KMS-11 (cell line): Measurements from ENCODE around the gene RADIL.

Source experiments
- H2AFZ ChIP-seq: fragments of 200-600 bp; sonication (generic); 2 replicates; pipeline ENCODE4 v1.6.1; 2016; ENCODE audit warnings: antibody characterized with exemption, mixed run types, low read depth
- H3K27ac ChIP-seq: fragments of 200-600 bp; sonication (generic); 2 replicates; pipeline ENCODE4 v1.6.1; 2016; ENCODE audit warnings: mild to moderate bottlenecking, mixed run types
- H3K27me3 ChIP-seq: fragments of 200-600 bp; sonication (generic); 2 replicates; pipeline ENCODE4 v1.6.1; 2017; ENCODE audit warnings: mild to moderate bottlenecking, low read depth, mixed run types, moderate library complexity; ENCODE audit not compliant: insufficient read depth
- H3K36me3 ChIP-seq: fragments of 200-600 bp; sonication (generic); 2 replicates; pipeline ENCODE4 v1.6.1; 2017; ENCODE audit warnings: mild to moderate bottlenecking, mixed run types; ENCODE audit not compliant: insufficient read depth
- H3K4me1 ChIP-seq: fragments of 200-600 bp; sonication (generic); 2 replicates; pipeline ENCODE4 v1.6.1; 2016; ENCODE audit warnings: mild to moderate bottlenecking, low read depth, mixed run types; ENCODE audit not compliant: poor library complexity, severe bottlenecking
- H3K4me2 ChIP-seq: fragments of 200-600 bp; sonication (generic); 2 replicates; pipeline ENCODE4 v1.7.0; 2016; ENCODE audit warnings: mild to moderate bottlenecking, mixed run types
- H3K4me3 ChIP-seq: fragments of 200-600 bp; sonication (generic); IDR thresholded peaks from 2 replicates; pipeline ENCODE4 v1.6.1; 2017; ENCODE audit warnings: low read depth, low read length, mixed read lengths; ENCODE audit not compliant: insufficient read depth
- H3K79me2 ChIP-seq: fragments of 200-600 bp; sonication (generic); 2 replicates; pipeline ENCODE4 v1.6.1; 2016; ENCODE audit warnings: low read depth, mixed run types; ENCODE audit not compliant: insufficient read depth
- H3K9ac ChIP-seq: fragments of 200-600 bp; sonication (generic); 2 replicates; pipeline ENCODE4 v1.6.1; 2016; ENCODE audit warnings: mild to moderate bottlenecking, mixed run types
- H4K20me1 ChIP-seq: fragments of 200-600 bp; sonication (generic); 2 replicates; pipeline ENCODE4 v1.6.1; 2016; ENCODE audit warnings: mild to moderate bottlenecking, mixed run types; ENCODE audit not compliant: insufficient read depth
- TF ChIP-seq, protein P1 (sequence below): fragments of 200-600 bp; sonication (generic); conservative IDR thresholded peaks from 2 replicates; pipeline ENCODE4 v1.6.1; 2017; ENCODE audit warnings: low read depth, mild to moderate bottlenecking, antibody characterized with exemption, low read length, moderate library complexity, mixed read lengths

The RADIL gene

DNA sequence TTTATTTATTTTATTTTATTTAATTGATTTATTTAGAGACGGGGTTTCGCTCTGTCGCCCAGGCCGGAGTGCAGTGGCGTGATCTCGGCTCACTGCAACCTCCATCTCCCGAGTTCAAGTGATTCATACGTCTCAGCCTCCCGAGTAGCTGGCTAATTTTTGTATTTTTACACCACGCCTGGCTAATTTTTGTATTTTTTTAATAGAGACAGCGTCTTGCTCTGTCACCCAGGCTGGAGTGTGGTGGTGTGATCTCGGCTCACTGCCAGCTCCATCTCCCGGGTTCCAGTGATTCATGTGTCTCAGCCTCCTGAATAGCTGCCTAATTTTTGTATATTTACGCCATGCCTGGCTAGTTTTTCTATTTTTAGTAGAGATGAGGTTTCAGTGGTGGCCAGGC, 73.8 kb downstream of the RADIL start:
- Histone ChIP-seq H3K36me3 (no peaks in the 10 kb centered on the region), H3K27me3 (no peaks in the 10 kb centered on the region; the same call in 1 of the 2 replicates), H4K20me1 (no peaks in the 10 kb centered on the region), H3K4me3 (no peak overlapping the region), H3K4me2 (no peak overlapping the region), H3K9ac (no peak overlapping the region), H3K27ac (no peak overlapping the region), H2AFZ (no peak overlapping the region), H3K4me1 (no peaks in the 10 kb centered on the region), H3K79me2 (no peaks in the 10 kb centered on the region)
- TF ChIP-seq, protein P1, sequence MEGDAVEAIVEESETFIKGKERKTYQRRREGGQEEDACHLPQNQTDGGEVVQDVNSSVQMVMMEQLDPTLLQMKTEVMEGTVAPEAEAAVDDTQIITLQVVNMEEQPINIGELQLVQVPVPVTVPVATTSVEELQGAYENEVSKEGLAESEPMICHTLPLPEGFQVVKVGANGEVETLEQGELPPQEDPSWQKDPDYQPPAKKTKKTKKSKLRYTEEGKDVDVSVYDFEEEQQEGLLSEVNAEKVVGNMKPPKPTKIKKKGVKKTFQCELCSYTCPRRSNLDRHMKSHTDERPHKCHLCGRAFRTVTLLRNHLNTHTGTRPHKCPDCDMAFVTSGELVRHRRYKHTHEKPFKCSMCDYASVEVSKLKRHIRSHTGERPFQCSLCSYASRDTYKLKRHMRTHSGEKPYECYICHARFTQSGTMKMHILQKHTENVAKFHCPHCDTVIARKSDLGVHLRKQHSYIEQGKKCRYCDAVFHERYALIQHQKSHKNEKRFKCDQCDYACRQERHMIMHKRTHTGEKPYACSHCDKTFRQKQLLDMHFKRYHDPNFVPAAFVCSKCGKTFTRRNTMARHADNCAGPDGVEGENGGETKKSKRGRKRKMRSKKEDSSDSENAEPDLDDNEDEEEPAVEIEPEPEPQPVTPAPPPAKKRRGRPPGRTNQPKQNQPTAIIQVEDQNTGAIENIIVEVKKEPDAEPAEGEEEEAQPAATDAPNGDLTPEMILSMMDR, result no peak

DNA sequence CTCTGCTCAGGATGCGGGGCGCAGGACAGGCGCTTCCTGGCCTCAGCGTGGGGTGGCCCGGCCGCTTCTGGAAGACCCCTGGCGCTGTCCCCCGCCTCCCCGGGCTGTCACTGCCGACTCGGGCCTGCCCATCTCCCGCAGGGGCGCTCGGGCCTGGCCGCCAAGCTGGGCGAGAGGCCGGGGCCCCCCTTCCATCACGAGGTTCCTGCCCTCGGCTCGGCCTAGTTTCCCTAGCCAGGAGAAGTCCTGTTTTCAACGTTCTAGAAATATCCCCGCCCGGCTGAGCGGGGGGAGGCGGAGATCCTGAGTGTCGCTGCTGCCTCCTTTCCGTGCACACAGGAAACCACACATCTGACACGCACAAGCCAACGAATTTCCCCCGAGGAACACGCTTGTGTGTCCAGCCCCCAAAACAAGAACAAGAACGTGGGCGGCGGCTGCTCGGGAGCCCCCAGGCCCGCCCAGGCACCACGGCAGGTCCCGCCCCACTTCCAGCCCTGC, 74.4 kb downstream of the RADIL start:
- H3K27me3 ChIP-seq, result no peaks in the 10 kb centered on the region; the same call in 1 of the 2 replicates
- TF ChIP-seq, protein P1, result no peak
- H3K9ac ChIP-seq, result no peak overlapping the region
- H3K27ac ChIP-seq, result no peak overlapping the region
- H4K20me1 ChIP-seq, result no peaks in the 10 kb centered on the region
- no peak overlapping the region for H3K4me2 ChIP-seq
- no peaks in the 10 kb centered on the region for H3K79me2 ChIP-seq
- no peaks in the 10 kb centered on the region for H3K4me1 ChIP-seq
- H3K4me3 ChIP-seq, result no peak overlapping the region
- H2AFZ ChIP-seq, result no peak overlapping the region
- no peaks in the 10 kb centered on the region for H3K36me3 ChIP-seq

DNA sequence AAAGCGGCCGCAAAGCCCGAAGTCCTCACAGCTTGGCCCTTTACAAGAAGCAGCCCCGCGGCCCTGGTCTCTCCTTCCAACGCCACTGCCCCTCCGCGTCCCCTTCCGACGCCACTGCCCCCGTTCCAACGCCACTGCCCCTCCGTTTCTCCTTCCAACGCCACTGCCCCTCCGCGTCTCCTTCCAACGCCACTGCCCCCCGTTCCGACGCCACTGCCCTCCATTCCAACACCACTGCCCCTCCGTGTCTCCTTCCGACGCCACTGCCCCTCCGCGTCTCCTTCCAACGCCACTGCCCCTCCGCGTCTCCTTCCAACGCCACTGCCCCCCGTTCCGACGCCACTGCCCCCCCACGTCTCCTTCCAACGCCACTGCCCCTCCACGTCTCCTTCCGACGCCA, 75.0 kb downstream of the RADIL start:
- H3K27ac ChIP-seq, result no peak overlapping the region

DNA sequence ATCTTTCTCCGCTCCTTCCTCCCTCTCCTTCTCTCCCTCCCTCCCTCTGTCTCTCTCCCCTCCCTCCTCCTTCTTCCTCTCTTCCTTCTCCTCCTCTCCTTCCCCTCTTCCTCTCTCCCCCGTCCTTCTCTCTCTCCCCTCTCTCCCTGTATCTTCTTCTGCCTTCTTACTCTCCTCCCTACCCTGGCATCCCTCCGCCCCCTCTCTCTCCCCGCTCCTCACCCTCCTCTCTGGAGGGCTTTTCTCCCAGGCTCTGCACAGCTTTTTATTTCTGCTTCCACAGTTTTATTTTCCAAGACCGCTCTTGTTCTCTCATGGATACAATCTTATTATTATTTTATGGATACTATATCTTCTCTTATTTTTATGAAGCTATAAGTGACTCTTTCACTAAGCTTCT, 75.5 kb downstream of the RADIL start:
- Histone ChIP-seq H3K4me3 (no peak overlapping the region), H3K4me2 (no peak overlapping the region), H4K20me1 (no peaks in the 10 kb centered on the region), H3K27me3 (no peaks in the 10 kb centered on the region; the same call in 1 of the 2 replicates), H3K4me1 (no peaks in the 10 kb centered on the region), H3K9ac (no peak overlapping the region), H3K79me2 (no peaks in the 10 kb centered on the region), H3K27ac (no peak overlapping the region), H2AFZ (no peak overlapping the region), H3K36me3 (no peaks in the 10 kb centered on the region)
- TF ChIP-seq, protein P1, result no peak

More for the DNA sequence above, 75.0 kb downstream of the RADIL start:
- H2AFZ ChIP-seq, result no peak overlapping the region
- no peak overlapping the region for H3K4me2 ChIP-seq
- TF ChIP-seq, protein P1, result no peak
- H3K36me3 ChIP-seq, result no peaks in the 10 kb centered on the region
- no peaks in the 10 kb centered on the region for H4K20me1 ChIP-seq
- H3K79me2 ChIP-seq, result no peaks in the 10 kb centered on the region
- no peaks in the 10 kb centered on the region; the same call in 1 of the 2 replicates for H3K27me3 ChIP-seq
- no peaks in the 10 kb centered on the region for H3K4me1 ChIP-seq
- H3K9ac ChIP-seq, result no peak overlapping the region
- H3K4me3 ChIP-seq, result no peak overlapping the region
